HG02588 (cell line): ENCODE measurements around the gene ITGA2B.
A peak's percentile ranks its signal among the peaks of the same experiment; 100 is the strongest.
"Not testable (repeated sequence)": the region's sequence is repeated elsewhere in the genome, so short reads cannot be mapped to it uniquely, and the experiment has no call there.

Experiments used
- ATAC-seq: cut with Tn5 transposase; IDR thresholded peaks from one replicate; pipeline ENCODE4 v1.9.1; 2021; ENCODE audit warnings: mild to moderate bottlenecking, moderate library complexity; ENCODE audit not compliant: unreplicated experiment

Gene ITGA2B

GRCh38 chr17:44333371-44333770, 56.1 kb downstream of the ITGA2B start:
- no peak for ATAC-seq

- no peak for ATAC-seq
These were observed 58.1 kb downstream of the ITGA2B start for GRCh38 chr17:44331249-44331760.

GRCh38 chr17:44330263-44330662, 59.2 kb downstream of the ITGA2B start:
- ATAC-seq: not testable (repeated sequence)

GRCh38 chr17:44329516-44329915, 59.9 kb downstream of the ITGA2B start:
- not testable (repeated sequence) for ATAC-seq

GRCh38 chr17:44327715-44328449, 61.6 kb downstream of the ITGA2B start:
- no peak for ATAC-seq

- peak; percentile 37 for ATAC-seq
These were observed 62.5 kb downstream of the ITGA2B start for GRCh38 chr17:44326861-44327444.

GRCh38 chr17:44324571-44325275, 64.7 kb downstream of the ITGA2B start, which contains the start of gene SLC25A39:
TSS of gene SLC25A39 (minus strand) at chr17:44324823. CDS start at chr17:44323562, 1,261 bp downstream.
- ATAC-seq: peak; percentile 64

- ATAC-seq: peak; percentile 1
These were observed 65.3 kb downstream of the ITGA2B start for GRCh38 chr17:44324092-44324570.

GRCh38 chr17:44323359-44324091, 65.9 kb downstream of the ITGA2B start:
- ATAC-seq: no peak

- ATAC-seq: no peak
These were observed 67.1 kb downstream of the ITGA2B start for GRCh38 chr17:44322236-44322895.
